GM12878 (cell line): ENCODE results near the gene ATF7IP. TPM values are rescaled to one million over a fixed set of nuclear protein-coding genes. Genes with fewer than 3 reads are reported as not detected.

Experiments
- BACH1 ChIP-seq: fragments of 450-650 bp; IDR thresholded peaks from 2 replicates; pipeline ENCODE4 v1.6.1; 2017; ENCODE audit warnings: mild to moderate bottlenecking, borderline replicate concordance
- CHD1 ChIP-seq: IDR thresholded peaks from 2 replicates; pipeline ENCODE4 v1.6.1; 2012; ENCODE audit warnings: low read depth, low read length, improper control_type of control experiment
- CHD2 ChIP-seq: IDR thresholded peaks from 2 replicates; pipeline ENCODE4 v1.6.1; 2011; ENCODE audit warnings: low read depth, low read length, improper control_type of control experiment, borderline replicate concordance
- CREM ChIP-seq: IDR thresholded peaks from 2 replicates; pipeline ENCODE4 v1.6.1; 2014; ENCODE audit warnings: antibody characterized with exemption, low read depth
- EED ChIP-seq: sonication (generic); IDR thresholded peaks from 2 replicates; pipeline ENCODE4 v1.6.1; 2016; ENCODE audit warnings: antibody characterized with exemption, low read depth
- EP300 ChIP-seq, 2 experiments: fragments of 150-350 bp in 1 of 2; IDR thresholded peaks; 2 replicates each; pipeline ENCODE4 v1.6.1; 2011 to 2012; ENCODE audit warnings: low read depth in 2 of 2, low read length in 2 of 2, borderline replicate concordance in 1 of 2, improper control_type of control experiment in 1 of 2, inconsistent platforms in 1 of 2; ENCODE audit not compliant: control insufficient read depth in 1 of 2
- HDGF ChIP-seq: fragments of 450-650 bp; IDR thresholded peaks from 2 replicates; pipeline ENCODE4 v1.6.1; 2016; ENCODE audit warnings: antibody characterized with exemption
- IKZF1 ChIP-seq: fragments of 450-650 bp; conservative IDR thresholded peaks from 2 replicates; pipeline ENCODE4 v1.6.1; 2017; ENCODE audit warnings: antibody characterized with exemption, mild to moderate bottlenecking
- IKZF2 ChIP-seq, 2 experiments: fragments of 450-650 bp; IDR thresholded peaks; 2 replicates each; pipeline ENCODE4 v1.6.1; 2017; ENCODE audit warnings: mild to moderate bottlenecking in 2 of 2, moderate library complexity in 2 of 2
- IRF4 ChIP-seq: IDR thresholded peaks from 2 replicates; pipeline ENCODE4 v1.6.1; 2011; ENCODE audit warnings: low read depth, low read length
- JUND ChIP-seq: IDR thresholded peaks from 2 replicates; pipeline ENCODE4 v1.6.1; 2012; ENCODE audit warnings: low read depth, mild to moderate bottlenecking, low read length, improper control_type of control experiment, moderate library complexity
- MEF2A ChIP-seq: IDR thresholded peaks from 2 replicates; pipeline ENCODE4 v1.6.1; 2011; ENCODE audit warnings: low read depth, mild to moderate bottlenecking, low read length, moderate library complexity; ENCODE audit not compliant: insufficient read depth
- NBN ChIP-seq: fragments of 450-650 bp; IDR thresholded peaks from 2 replicates; pipeline ENCODE4 v1.6.1; 2016
- PML ChIP-seq: IDR thresholded peaks from 2 replicates; pipeline ENCODE4 v1.6.1; 2012; ENCODE audit warnings: low read length, inconsistent platforms
- POLR2AphosphoS2 ChIP-seq: IDR thresholded peaks from 2 replicates; pipeline ENCODE4 v1.6.1; 2011; ENCODE audit warnings: low read depth, mild to moderate bottlenecking, low read length, improper control_type of control experiment, moderate library complexity
- RFX5 ChIP-seq: IDR thresholded peaks from 2 replicates; pipeline ENCODE4 v1.6.1; 2011; ENCODE audit warnings: low read depth, low read length, improper control_type of control experiment
- SMAD1 ChIP-seq: fragments of 450-650 bp; IDR thresholded peaks from 2 replicates; pipeline ENCODE4 v1.6.1; 2018; ENCODE audit warnings: mild to moderate bottlenecking, low read depth; ENCODE audit not compliant: partially characterized antibody
- SMC3 ChIP-seq: IDR thresholded peaks from 2 replicates; pipeline ENCODE4 v1.6.1; 2011; ENCODE audit warnings: low read length, improper control_type of control experiment, borderline replicate concordance
- SREBF1 ChIP-seq: IDR thresholded peaks from 2 replicates; pipeline ENCODE4 v1.6.1; 2012; ENCODE audit warnings: mild to moderate bottlenecking, low read length
- SRF ChIP-seq, 2 experiments: IDR thresholded peaks; 2 replicates each; pipeline ENCODE4 v1.6.1; 2011; ENCODE audit warnings: low read depth in 2 of 2, low read length in 2 of 2, mild to moderate bottlenecking in 1 of 2, moderate library complexity in 1 of 2
- SUZ12 ChIP-seq: fragments of 200-600 bp; sonication (generic); IDR thresholded peaks from one replicate; pipeline ENCODE4 v1.6.1; 2018; ENCODE audit warnings: antibody characterized with exemption, mild to moderate bottlenecking; ENCODE audit not compliant: unreplicated experiment
- YY1 ChIP-seq: IDR thresholded peaks from 2 replicates; pipeline ENCODE4 v1.6.1; 2011; ENCODE audit warnings: low read depth, mild to moderate bottlenecking, low read length
- polyA plus RNA-seq, 11 experiments: library from polyadenylated mRNA; depleted of rRNA in 4 of 11; unstranded in 6 of 11; stranded (reverse) in 5 of 11; fragments of >200 nt; fragmentation: Nextera tagmentation in 4 of 11; fragmentation: Illumina TruSeq in 1 of 11; extraction: Ambion mirVana in 4 of 11; extraction: Trizol in 1 of 11; gene quantifications; 1 replicate in 1 of 11; 2 replicates in 10 of 11; pipeline versions ENCODE4 v1.2.1 to v1.2.3, GENCODE V29; 2011 to 2016; ENCODE audit warnings: inconsistent platforms in 2 of 11, missing spikeins in 2 of 11, low read depth in 1 of 11
- total RNA-seq, 4 experiments: library from RNA; depleted of rRNA in 3 of 4; stranded (reverse); fragments of >200 nt in 3 of 4; fragmentation: Illumina TruSeq in 1 of 4; extraction: Trizol in 1 of 4; gene quantifications; 2 replicates each; pipeline versions ENCODE4 v1.2.1 to v1.2.3, GENCODE V29; 2013 to 2021
- TF ChIP-seq, protein P1 (sequence below): IDR thresholded peaks from 2 replicates; pipeline ENCODE4 v1.6.1; 2011; ENCODE audit warnings: borderline replicate concordance, low read depth, mild to moderate bottlenecking, moderate library complexity, mixed read lengths, low read length; ENCODE audit not compliant: insufficient read depth; ENCODE audit errors: extremely low read length
- TF ChIP-seq, protein P2 (sequence below): IDR thresholded peaks from 2 replicates; pipeline ENCODE4 v1.6.1; 2012; ENCODE audit warnings: low read length, inconsistent platforms

Gene ATF7IP
- total and polyA plus RNA-seq, 10 of the 15 experiments (the other 5 are each of a cell fraction or from before 2014, with no cell fraction given) = 6.2 to 66.6 (median 29.3) TPM

DNA sequence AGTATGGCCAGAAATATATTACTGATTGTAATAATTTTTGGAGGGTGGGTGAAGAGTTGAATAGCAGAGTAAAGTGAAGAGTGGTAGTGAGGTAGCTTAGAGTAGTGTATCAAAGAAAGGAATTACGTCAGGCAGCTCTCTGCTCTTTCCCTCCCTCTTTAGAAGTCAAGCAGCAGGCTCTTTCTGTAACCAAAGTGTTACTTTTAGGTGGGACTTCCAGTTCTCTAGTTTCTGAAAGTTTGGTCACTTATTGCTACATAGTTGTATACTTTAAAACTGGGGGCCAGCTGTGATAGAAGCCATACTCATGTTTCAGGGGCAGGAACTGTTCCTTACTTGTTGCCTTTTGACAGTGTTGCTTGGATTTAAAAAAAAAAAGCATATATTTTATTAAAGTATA lies 30.6 kb downstream of the ATF7IP start (continued):
- TF ChIP-seq, protein P1, sequence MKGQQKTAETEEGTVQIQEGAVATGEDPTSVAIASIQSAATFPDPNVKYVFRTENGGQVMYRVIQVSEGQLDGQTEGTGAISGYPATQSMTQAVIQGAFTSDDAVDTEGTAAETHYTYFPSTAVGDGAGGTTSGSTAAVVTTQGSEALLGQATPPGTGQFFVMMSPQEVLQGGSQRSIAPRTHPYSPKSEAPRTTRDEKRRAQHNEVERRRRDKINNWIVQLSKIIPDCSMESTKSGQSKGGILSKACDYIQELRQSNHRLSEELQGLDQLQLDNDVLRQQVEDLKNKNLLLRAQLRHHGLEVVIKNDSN = no peak
- no peak for TF ChIP-seq SREBF1
- no peak for TF ChIP-seq SRF (IDR thresholded peaks at IDR 0.05; ENCODE audit: low read depth in 2 of 2, low read length in 2 of 2)
- 0 out of 2 replicates have a peak, but pooled peaks have one; percentile 25 for TF ChIP-seq RFX5
- TF ChIP-seq, protein P2, sequence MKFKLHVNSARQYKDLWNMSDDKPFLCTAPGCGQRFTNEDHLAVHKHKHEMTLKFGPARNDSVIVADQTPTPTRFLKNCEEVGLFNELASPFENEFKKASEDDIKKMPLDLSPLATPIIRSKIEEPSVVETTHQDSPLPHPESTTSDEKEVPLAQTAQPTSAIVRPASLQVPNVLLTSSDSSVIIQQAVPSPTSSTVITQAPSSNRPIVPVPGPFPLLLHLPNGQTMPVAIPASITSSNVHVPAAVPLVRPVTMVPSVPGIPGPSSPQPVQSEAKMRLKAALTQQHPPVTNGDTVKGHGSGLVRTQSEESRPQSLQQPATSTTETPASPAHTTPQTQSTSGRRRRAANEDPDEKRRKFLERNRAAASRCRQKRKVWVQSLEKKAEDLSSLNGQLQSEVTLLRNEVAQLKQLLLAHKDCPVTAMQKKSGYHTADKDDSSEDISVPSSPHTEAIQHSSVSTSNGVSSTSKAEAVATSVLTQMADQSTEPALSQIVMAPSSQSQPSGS = peak; percentile 52; the same call in 1 of the 2 replicates
- TF ChIP-seq POLR2AphosphoS2 = no peak
- TF ChIP-seq CHD1 = no peak
- TF ChIP-seq EED = no peak
- TF ChIP-seq YY1 = no peak
- peak; percentile 36 for TF ChIP-seq SMAD1
- TF ChIP-seq JUND = 0 out of 2 replicates have a peak, but pooled peaks have one; percentile 18
- no peak for TF ChIP-seq SMC3
- TF ChIP-seq MEF2A = 0 out of 2 replicates have a peak, but pooled peaks have one; percentile 33
- peak; percentile 54; the same call in 1 of the 2 replicates for TF ChIP-seq CREM
- TF ChIP-seq IKZF1 = peak; percentile 12; the same call in 1 of the 2 replicates
- no peak for TF ChIP-seq IRF4
- 0 out of 2 replicates have a peak, but pooled peaks have one; percentile 32 for TF ChIP-seq CHD2
- TF ChIP-seq NBN = peak; percentile 48; the same call in 1 of the 2 replicates
- TF ChIP-seq HDGF = no peak
- TF ChIP-seq IKZF2 (IDR thresholded peaks at IDR 0.05) = peak; percentile 28 to 32; a peak in 2 of 4 replicates
- no peak for TF ChIP-seq PML
- no peak for TF ChIP-seq SUZ12
- peak; percentile 56 to 57; a peak in 1 of 4 replicates for TF ChIP-seq EP300 (IDR thresholded peaks at IDR 0.05; ENCODE audit: borderline replicate concordance in 1 of 2, control insufficient read depth in 1 of 2, low read depth in 2 of 2, low read length in 2 of 2)
- peak; percentile 39; the same call in 1 of the 2 replicates for TF ChIP-seq BACH1
